BE2C (cell line): ENCODE measurements around the gene TMEM203.
"Not testable (repeated sequence)": the region's sequence is repeated elsewhere in the genome, so short reads cannot be mapped to it uniquely, and the experiment has no call there.

ENCODE experiments used
- DNase-seq: peaks from one replicate; pipeline ENCODE4 v3.0.0-alpha.2; 2020
- H3K27me3 ChIP-seq: fragments of 250-450 bp; sonication (Bioruptor Pico); 2 replicates; pipeline ENCODE4 v1.5.1; 2020; ENCODE audit warnings: mild to moderate bottlenecking
- H3K36me3 ChIP-seq: fragments of 250-450 bp; sonication (Bioruptor Pico); 2 replicates; pipeline ENCODE4 v1.5.1; 2020; ENCODE audit warnings: mild to moderate bottlenecking
- H3K4me1 ChIP-seq: fragments of 250-450 bp; sonication (Bioruptor Pico); 2 replicates; pipeline ENCODE4 v1.5.1; 2020
- H3K4me3 ChIP-seq: 2 replicates; pipeline ENCODE4 v1.5.1; 2011; ENCODE audit warnings: low read depth, low read length
- H3K9me3 ChIP-seq: fragments of 250-450 bp; sonication (Bioruptor Pico); 2 replicates; pipeline ENCODE4 v1.5.1; 2020
- CTCF ChIP-seq: IDR thresholded peaks from 2 replicates; pipeline ENCODE4 v1.5.1; 2012; ENCODE audit warnings: mild to moderate bottlenecking, low read depth, low read length

The TMEM203 gene

GRCh38 chr9:137245450-137246421, 40.3 kb upstream of the TMEM203 start:
- no peak for DNase-seq
- no peak for TF ChIP-seq CTCF
- Histone ChIP-seq H3K27me3 (no peaks in the 10 kb centered on the region), H3K9me3 (no peaks in the 10 kb centered on the region), H3K36me3 (peaks cover 24% of the 10 kb centered on the region), H3K4me3 (no peak overlapping the region), H3K4me1 (peaks cover 16% of the 10 kb centered on the region)

- no peak for TF ChIP-seq CTCF
- Histone ChIP-seq H3K4me1 (peaks cover 16% of the 10 kb centered on the region), H3K9me3 (no peaks in the 10 kb centered on the region), H3K36me3 (peaks cover 24% of the 10 kb centered on the region), H3K4me3 (no peak overlapping the region), H3K27me3 (no peaks in the 10 kb centered on the region)
- no peak for DNase-seq
Observed at GRCh38 chr9:137244486-137245449, 39.3 kb upstream of the TMEM203 start.

GRCh38 chr9:137243626-137244485, 38.4 kb upstream of the TMEM203 start:
- no peak for TF ChIP-seq CTCF
- Histone ChIP-seq H3K4me1 (peaks cover 16% of the 10 kb centered on the region), H3K4me3 (no peak overlapping the region), H3K9me3 (no peaks in the 10 kb centered on the region), H3K36me3 (peaks cover 24% of the 10 kb centered on the region), H3K27me3 (no peaks in the 10 kb centered on the region)
- no peak for DNase-seq

GRCh38 chr9:137243266-137243625, 37.8 kb upstream of the TMEM203 start:
- not testable (repeated sequence) for H3K4me3 ChIP-seq, H3K9me3 ChIP-seq, H3K27me3 ChIP-seq, DNase-seq
- Histone ChIP-seq H3K36me3 (peaks cover 24% of the 10 kb centered on the region), H3K4me1 (peaks cover 16% of the 10 kb centered on the region)

- Histone ChIP-seq H3K27me3 (no peaks in the 10 kb centered on the region), H3K4me1 (peaks cover 16% of the 10 kb centered on the region), H3K9me3 (no peaks in the 10 kb centered on the region), H3K36me3 (peaks cover 24% of the 10 kb centered on the region), H3K4me3 (peak overlapping the region; percentile 83)
- TF ChIP-seq CTCF: no peak
- DNase-seq: no peak
Observed at GRCh38 chr9:137242269-137243203, 37.1 kb upstream of the TMEM203 start.
